GM12874 (cell line): ENCODE measurements around the gene CYLD.

Experiments used
- TF ChIP-seq, protein P1 (sequence below): IDR thresholded peaks from 2 replicates; pipeline ENCODE4 v1.5.1; 2011; ENCODE audit warnings: low read depth, mild to moderate bottlenecking, control low read depth, low read length, moderate library complexity; ENCODE audit not compliant: insufficient read depth

Gene CYLD

DNA sequence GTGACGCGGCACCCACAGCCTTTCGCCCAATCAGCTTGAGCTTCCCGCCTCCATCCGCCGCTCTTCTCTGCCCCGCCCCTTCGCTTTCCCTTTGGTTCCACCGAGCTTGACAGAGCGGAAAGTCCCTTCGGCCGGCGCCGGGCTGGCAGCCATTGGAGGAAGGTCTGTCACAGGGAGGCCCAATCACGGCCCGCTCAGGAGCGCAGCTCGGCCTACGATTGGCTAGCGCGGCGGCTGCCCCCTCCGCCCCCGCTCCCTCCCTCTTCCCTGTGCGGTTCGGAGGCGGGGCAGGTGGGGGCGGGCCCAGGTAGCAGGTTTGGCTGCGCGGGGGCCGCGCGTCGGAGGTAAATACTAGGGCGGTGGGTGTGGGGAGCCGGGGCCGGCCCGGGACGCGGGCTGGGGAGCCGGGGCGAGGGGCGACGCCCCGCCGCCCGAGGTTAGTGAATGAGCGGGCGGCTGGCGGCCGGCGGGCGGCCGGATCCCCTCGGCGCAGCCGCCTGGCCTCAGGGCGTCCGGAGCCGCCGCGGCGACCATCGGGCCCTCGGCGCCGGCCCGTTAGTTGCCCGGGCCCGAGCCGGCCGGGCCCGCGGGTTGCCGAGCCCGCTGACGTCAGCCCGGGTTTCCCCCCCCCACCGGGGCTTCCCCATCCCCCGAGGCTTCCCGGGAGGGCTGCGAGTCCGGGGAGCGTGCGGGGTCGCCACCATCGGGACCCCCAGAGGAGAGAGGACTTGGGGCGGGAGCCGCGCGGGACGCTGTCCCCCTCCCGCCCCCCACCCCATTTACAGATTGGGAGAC, at the start of gene CYLD:
Gene CYLD, plus strand, starts transcription at position 306 of the 795 bp plus-strand sequence. CDS start 7,613 bp downstream, outside the sequence.
- TF ChIP-seq, protein P1, sequence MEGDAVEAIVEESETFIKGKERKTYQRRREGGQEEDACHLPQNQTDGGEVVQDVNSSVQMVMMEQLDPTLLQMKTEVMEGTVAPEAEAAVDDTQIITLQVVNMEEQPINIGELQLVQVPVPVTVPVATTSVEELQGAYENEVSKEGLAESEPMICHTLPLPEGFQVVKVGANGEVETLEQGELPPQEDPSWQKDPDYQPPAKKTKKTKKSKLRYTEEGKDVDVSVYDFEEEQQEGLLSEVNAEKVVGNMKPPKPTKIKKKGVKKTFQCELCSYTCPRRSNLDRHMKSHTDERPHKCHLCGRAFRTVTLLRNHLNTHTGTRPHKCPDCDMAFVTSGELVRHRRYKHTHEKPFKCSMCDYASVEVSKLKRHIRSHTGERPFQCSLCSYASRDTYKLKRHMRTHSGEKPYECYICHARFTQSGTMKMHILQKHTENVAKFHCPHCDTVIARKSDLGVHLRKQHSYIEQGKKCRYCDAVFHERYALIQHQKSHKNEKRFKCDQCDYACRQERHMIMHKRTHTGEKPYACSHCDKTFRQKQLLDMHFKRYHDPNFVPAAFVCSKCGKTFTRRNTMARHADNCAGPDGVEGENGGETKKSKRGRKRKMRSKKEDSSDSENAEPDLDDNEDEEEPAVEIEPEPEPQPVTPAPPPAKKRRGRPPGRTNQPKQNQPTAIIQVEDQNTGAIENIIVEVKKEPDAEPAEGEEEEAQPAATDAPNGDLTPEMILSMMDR, result no peak

DNA sequence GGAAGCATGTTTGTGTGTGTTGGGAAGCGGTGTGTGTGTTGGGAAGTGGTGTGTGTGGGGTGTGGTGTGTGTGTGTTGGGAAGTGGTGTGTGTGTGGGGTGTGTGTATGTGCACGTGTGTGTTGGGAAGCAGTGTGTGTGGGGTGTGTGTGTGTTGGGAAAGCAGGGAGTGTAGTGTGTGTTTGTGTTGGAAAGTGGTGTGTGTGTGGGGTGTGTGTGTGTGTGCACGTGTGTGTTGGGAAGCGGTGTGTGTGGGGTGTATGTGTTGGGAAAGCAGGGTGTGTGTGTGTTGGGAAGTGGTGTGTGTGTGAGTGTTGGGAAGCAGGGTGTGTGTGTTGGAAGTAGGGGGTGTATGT, 49.3 kb upstream of the CYLD start:
- TF ChIP-seq, protein P1, result no peak

DNA sequence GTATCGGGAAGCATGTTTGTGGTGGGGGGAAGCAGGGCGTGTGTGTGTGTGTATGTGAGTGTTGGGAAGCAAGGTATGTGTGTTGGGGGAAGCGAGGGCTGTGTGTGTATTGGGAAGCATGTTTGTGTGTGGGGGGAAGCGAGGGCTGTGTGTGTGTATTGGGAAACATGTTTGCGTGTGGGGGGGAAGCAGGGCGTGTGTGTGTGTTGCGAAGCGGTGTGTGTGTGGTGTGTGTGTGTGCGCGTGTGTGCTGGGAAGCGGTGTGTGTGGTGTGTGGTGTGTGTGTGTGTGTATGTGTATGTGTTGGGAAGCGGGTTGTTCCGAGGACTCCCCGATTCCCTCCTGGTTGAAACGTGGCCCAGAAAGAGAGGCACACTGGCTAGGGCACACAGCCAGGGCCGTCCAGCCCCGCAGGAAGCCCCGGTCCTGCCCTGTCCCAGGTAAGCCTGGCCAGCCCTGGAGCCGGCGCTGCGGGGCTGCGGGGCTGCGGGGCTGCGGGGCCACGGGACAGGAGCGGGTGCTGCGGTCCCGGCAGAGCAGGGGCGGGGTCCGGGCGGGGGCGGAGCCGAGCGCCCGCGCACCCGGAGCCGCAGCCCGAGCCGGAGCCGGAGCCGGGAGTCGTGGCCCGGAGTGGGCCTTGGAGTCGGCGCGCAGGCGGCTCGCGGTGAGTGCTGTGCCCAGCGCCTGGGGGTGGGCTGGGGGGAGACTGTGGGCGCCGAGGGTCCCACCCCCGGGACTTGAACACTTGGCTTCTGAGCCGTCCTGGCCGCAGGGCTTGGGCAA, 48.7 kb upstream of the CYLD start, which contains the start of gene NOD2:
Gene NOD2, plus strand, starts transcription at position 608 of the 783 bp plus-strand sequence. CDS start 5,890 bp downstream, outside the sequence.
- TF ChIP-seq, protein P1, result no peak

DNA sequence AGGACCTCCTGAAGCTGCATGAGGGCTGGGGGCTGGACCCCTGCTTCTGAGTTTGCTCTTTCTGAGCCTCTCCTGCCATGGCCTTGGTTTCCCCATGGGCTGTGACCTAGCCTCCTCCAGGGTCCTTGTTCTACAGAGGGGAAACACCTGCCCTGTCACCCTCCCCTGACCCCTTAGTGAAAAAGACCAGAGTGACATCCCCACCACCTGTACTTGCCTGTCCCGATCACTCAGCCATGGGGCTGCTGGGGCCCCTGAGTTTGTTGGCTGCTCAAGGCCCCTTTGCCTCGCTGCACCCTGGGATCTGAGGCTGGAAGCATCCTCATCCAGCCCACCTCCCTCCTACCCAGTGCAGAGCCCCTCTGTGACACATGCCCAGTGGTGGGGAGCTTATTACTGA, 47.7 kb upstream of the CYLD start:
- TF ChIP-seq, protein P1, result no peak

DNA sequence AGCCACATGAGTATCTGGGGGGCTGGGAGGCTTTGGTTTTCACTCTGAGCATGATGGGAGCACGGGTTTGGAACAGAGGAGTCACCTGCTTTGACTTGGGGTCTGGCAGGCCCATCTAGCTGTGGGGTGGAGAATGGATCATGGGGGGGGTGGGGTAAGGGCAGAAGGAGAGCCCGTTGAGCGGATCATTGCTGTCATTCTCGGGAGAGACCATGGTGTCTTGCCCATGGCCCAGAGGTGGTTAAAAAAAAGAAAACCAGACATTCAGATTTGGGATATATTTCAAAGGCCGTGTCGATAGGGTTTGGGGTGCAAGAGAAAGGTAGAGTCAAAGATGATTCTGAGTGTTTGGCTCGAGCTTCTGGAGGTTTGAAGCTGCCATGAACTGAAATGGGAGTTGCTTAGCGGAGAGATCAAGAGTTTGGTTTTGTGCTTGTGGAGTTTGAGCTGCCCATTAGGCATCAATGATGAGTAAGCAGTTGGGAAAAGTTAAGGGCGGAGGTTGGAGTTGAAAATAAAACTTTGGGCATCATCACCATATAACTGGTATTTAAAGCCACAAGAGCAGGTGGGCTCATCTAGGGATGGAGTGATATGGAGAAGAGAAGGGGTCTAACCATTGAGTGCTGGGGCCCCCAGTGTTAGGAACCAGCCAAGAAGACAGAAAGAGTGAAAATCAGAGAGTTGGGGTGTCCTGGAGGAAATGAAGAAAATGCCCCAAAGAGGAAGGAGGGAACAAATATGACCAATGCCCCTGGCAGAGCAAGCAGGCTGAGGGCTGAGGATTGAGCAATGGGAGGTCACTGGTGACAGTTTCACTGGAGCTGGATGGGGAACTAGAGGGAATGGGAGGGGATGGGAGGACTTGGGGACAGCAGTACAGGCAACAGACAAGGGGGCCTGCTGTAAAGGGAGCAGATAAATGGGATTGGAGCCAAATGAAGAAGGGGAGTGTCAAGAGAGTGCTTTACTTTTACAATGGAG, 46.6 kb upstream of the CYLD start:
- TF ChIP-seq, protein P1, result no peak

DNA sequence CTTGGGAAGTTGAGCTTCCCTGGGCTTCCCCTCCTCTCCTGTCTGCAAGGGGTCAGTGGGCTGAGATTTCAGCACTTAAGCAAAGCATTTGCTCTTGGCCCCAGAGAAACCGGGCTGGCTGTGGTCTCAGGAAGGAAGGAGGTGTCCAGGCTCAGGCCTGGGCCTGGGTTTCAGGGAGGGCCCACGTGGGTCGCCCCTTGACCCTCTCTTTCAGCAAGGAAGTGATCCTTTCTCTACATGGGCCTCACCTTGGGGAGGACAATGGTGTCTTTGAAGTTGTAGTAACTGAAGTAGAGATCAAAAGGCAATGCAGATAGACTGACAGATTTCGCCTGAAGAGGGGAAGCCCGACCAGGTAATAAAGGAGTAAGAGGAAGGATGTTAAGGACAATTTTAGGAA, 45.8 kb upstream of the CYLD start:
- TF ChIP-seq, protein P1, result no peak
